PC-9 (cell line): ENCODE measurements around the gene CCL4.
"Not testable (repeated sequence)": the region's sequence is repeated elsewhere in the genome, so short reads cannot be mapped to it uniquely, and the experiment has no call there.

Source experiments
- CTCF ChIP-seq: fragments of 200-600 bp; sonication (generic); conservative IDR thresholded peaks from 2 replicates; pipeline ENCODE4 v1.6.1; 2017; ENCODE audit warnings: mixed run types, antibody characterized with exemption, mild to moderate bottlenecking, moderate library complexity
- EZH2 ChIP-seq: fragments of 200-600 bp; sonication (generic); IDR thresholded peaks from 2 replicates; pipeline ENCODE4 v1.8.0; 2017; ENCODE audit warnings: antibody characterized with exemption, low read depth

- TF ChIP-seq CTCF, EZH2: not testable (repeated sequence)
Observed at GRCh38 chr17:36103401-36103975, at the start of gene CCL4.
